ENCODE results near the gene RPAP2. TPM values are rescaled to one million over a fixed set of nuclear protein-coding genes. Genes with fewer than 3 reads are reported as not detected.
A peak's percentile ranks its signal among the peaks of the same experiment; 100 is the strongest.

RPAP2 gene
- polyA plus RNA-seq, 3 donors, result 4.4 to 7.8 (median 7.3) TPM

GRCh38 chr1:92298213-92298572 lies 666 bp upstream of the RPAP2 start:
- peak overlapping the region; percentile 94 to 99 (median 98) for H3K27ac Mint-ChIP-seq
- Histone ChIP-seq H3K4me3 (replicated peaks in 1 of 3; ENCODE audit: low read depth in 2 of 3, low read length in 3 of 3) (peak overlapping the region; percentile 64 to 86 (median 80)), H3K79me2 (ENCODE audit: insufficient read depth, low read length) (peaks cover 29% of the 10 kb centered on the region), H3K36me3 (replicated peaks in 1 of 2; ENCODE audit: control insufficient read depth in 1 of 2, insufficient read depth in 2 of 2, low read length in 2 of 2) (peaks cover 0 to 16% of the 10 kb centered on the region in 2 donors), H3K4me2 (replicated peaks; ENCODE audit: extremely low read depth, low read length, poor library complexity, severe bottlenecking) (peak overlapping the region; percentile 85), H3K9ac (ENCODE audit: insufficient read depth, low read length, poor library complexity, severe bottlenecking) (peak overlapping the region; percentile 89), H3K27me3 (ENCODE audit: control insufficient read depth in 2 of 2, insufficient read depth in 2 of 2, low read length in 2 of 2) (no peaks in the 10 kb centered on the region), H4K20me1 (ENCODE audit: insufficient read depth, low read length) (no peaks in the 10 kb centered on the region), H3K4me1 (ENCODE audit: control insufficient read depth in 1 of 2, insufficient read depth in 2 of 2, low read length in 2 of 2) (peaks cover 10 to 19% of the 10 kb centered on the region in 2 donors), H3K27ac (ENCODE audit: low read depth in 1 of 2, low read length in 2 of 2) (peak overlapping the region; percentile 78 to 95), H3K9me3 (replicated peaks in 1 of 2; ENCODE audit: control insufficient read depth in 1 of 2, insufficient read depth in 1 of 2, low read length in 2 of 2) (no peaks in the 10 kb centered on the region), H2AFZ (ENCODE audit: insufficient read depth, low read depth, low read length, poor library complexity, severe bottlenecking) (peak overlapping the region; percentile 96)
- peaks cover 20% of the 10 kb centered on the region for H3K4me1 Mint-ChIP-seq
- H3K36me3 Mint-ChIP-seq, result peaks cover 18 to 26% of the 10 kb centered on the region in 2 donors
- DNase-seq, result no peak
- peaks cover 0 to 2% (median 0%) of the 10 kb centered on the region in 7 donors for H3K9me3 Mint-ChIP-seq
- no CpG with 5 or more reads among the region's 3 CpGs for WGBS (ENCODE audit: insufficient coverage)
- H3K27me3 Mint-ChIP-seq (ENCODE audit: low read depth in 3 of 3), result no peaks in the 10 kb centered on the region
- TF ChIP-seq, protein P1, sequence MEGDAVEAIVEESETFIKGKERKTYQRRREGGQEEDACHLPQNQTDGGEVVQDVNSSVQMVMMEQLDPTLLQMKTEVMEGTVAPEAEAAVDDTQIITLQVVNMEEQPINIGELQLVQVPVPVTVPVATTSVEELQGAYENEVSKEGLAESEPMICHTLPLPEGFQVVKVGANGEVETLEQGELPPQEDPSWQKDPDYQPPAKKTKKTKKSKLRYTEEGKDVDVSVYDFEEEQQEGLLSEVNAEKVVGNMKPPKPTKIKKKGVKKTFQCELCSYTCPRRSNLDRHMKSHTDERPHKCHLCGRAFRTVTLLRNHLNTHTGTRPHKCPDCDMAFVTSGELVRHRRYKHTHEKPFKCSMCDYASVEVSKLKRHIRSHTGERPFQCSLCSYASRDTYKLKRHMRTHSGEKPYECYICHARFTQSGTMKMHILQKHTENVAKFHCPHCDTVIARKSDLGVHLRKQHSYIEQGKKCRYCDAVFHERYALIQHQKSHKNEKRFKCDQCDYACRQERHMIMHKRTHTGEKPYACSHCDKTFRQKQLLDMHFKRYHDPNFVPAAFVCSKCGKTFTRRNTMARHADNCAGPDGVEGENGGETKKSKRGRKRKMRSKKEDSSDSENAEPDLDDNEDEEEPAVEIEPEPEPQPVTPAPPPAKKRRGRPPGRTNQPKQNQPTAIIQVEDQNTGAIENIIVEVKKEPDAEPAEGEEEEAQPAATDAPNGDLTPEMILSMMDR (IDR thresholded peaks at IDR 0.05), result no peak
- intact Hi-C loops (cut with micrococcal nuclease), result loop anchor here in 1 of 2 donors (10.0 kb wide), 1 partner anchor 213 kb away; the partner anchor contains the start of gene BTBD8
- H3K4me3 Mint-ChIP-seq, result peak overlapping the region; percentile 87 to 99

DNA sequence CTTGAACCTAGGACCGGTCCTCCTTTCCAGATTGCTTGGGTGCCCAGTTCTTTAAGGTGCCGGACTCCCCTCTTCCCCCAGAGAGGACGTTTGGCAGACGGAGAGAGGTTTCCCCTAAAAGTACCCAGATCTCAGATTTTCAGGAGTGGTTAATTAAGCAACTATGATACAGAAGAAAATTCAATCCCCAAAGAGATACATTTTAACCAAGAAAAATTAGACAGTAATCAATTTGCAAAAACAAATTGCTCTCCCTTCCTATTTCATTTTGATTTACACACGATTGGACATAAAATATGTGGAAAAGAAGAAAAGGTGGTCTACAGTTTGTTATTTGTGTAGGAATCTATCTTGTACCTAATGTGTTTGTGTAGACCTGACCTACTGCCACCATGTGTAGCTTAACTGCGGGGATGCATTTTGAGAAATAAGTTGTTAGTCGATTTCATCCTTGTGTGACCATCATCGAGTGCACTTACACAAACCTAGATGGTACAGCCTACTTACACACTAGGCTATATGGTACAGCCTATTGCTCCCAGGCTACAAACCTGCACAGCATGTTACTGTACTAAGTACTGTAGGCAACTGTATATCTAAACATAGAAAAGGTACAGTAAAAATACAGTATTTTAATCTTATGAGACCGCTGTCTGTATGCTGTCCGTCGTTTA lies 755 bp downstream of the RPAP2 start:
- H3K4me3 ChIP-seq (replicated peaks in 1 of 3; ENCODE audit: low read depth in 2 of 3, low read length in 3 of 3), result peak overlapping the region; percentile 64 to 86 (median 80)
- peaks cover 10 to 19% of the 10 kb centered on the region in 2 donors for H3K4me1 ChIP-seq (ENCODE audit: control insufficient read depth in 1 of 2, insufficient read depth in 2 of 2, low read length in 2 of 2)
- Mint-ChIP-seq H3K27me3 (ENCODE audit: low read depth in 3 of 3) (no peaks in the 10 kb centered on the region), H3K4me3 (peak overlapping the region; percentile 87 to 99), H3K36me3 (peaks cover 20 to 27% of the 10 kb centered on the region in 2 donors), H3K27ac (peak overlapping the region; percentile 94 to 99 (median 98)), H3K4me1 (peaks cover 20% of the 10 kb centered on the region), H3K9me3 (no peaks in the 10 kb centered on the region)
- WGBS (ENCODE audit: insufficient coverage), result no CpG with 5 or more reads among the region's 11 CpGs
- H3K4me2 ChIP-seq (replicated peaks; ENCODE audit: extremely low read depth, low read length, poor library complexity, severe bottlenecking), result peak overlapping the region; percentile 85
- no peaks in the 10 kb centered on the region for H3K9me3 ChIP-seq (replicated peaks in 1 of 2; ENCODE audit: control insufficient read depth in 1 of 2, insufficient read depth in 1 of 2, low read length in 2 of 2)
- H3K36me3 ChIP-seq (replicated peaks in 1 of 2; ENCODE audit: control insufficient read depth in 1 of 2, insufficient read depth in 2 of 2, low read length in 2 of 2), result peaks cover 8 to 21% of the 10 kb centered on the region in 2 donors
- H3K27me3 ChIP-seq (ENCODE audit: control insufficient read depth in 2 of 2, insufficient read depth in 2 of 2, low read length in 2 of 2), result no peaks in the 10 kb centered on the region
- H4K20me1 ChIP-seq (ENCODE audit: insufficient read depth, low read length), result no peaks in the 10 kb centered on the region
- H2AFZ ChIP-seq (ENCODE audit: insufficient read depth, low read depth, low read length, poor library complexity, severe bottlenecking), result peak overlapping the region; percentile 96
- DNase-seq, result no peak
- intact Hi-C loops (cut with micrococcal nuclease), result loop anchor here (10.0 kb wide), 2 partner anchors 185 to 215 kb away; partner anchors contain the start of genes BTBD8 (in 1 of the 2) and GFI1 (in 1 of the 2)
- H3K9ac ChIP-seq (ENCODE audit: insufficient read depth, low read length, poor library complexity, severe bottlenecking), result peak overlapping the region; percentile 89
- peak overlapping the region; percentile 78 to 95 for H3K27ac ChIP-seq (ENCODE audit: low read depth in 1 of 2, low read length in 2 of 2)
- peaks cover 29% of the 10 kb centered on the region for H3K79me2 ChIP-seq (ENCODE audit: insufficient read depth, low read length)
- TF ChIP-seq, protein P1 (IDR thresholded peaks at IDR 0.05), result no peak
